ENCODE results near the gene TBC1D14.

- TF ChIP-seq POLR2A (IDR thresholded peaks at IDR 0.05; ENCODE audit: low read length) = no peak
- TF ChIP-seq GATA1 (IDR thresholded peaks at IDR 0.05; ENCODE audit: low read depth, low read length) = no peak
Measured at GRCh38 chr4:7070729-7071511, 161.3 kb downstream of the TBC1D14 start.

Measured in erythroblast (primary cell).